ENCODE measurements around the gene PLXNA1.

The PLXNA1 gene

DNA sequence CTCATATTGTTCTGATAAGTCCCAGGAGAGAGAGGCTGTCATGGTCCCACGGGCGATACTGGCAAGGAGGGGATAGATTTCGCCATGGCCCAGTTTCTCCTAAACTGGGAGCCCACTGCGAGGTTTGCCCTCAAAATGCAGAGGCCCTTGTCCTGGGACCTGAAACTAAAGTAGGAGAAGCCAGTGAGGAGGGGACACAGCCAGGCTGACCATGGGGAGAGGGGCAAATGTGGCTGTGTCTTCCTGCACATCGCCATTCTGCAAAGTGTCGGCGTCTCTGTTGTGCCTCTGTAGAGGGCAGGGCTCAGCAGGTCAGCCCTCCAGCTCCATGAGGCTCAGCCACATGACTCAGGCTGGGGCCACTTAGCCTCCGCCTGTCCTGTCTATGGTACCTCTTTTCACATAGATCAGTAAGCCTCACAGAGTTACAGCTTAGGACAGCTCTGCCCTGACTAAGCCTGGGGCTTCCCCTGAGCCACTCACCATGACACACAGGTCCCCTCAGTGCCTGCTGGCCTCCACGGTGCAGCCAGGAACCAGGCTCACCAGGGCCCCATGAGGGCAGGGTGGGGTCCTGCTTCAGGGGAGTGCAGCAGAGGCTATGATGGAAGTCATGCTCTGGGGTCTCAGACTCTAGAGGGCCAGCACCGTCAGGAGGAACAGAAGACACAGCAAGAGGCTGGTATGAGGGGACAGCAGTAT, 28.6 kb upstream of the PLXNA1 start:
- TF ChIP-seq MAX (IDR thresholded peaks at IDR 0.05) (no peak), EP300 (IDR thresholded peaks at IDR 0.05; ENCODE audit: borderline replicate concordance) (no peak), FOXM1 (IDR thresholded peaks at IDR 0.05; ENCODE audit: borderline replicate concordance, low read depth) (no peak), TCF12 (IDR thresholded peaks at IDR 0.05; ENCODE audit: low read depth) (no peak), TAF1 (IDR thresholded peaks at IDR 0.05; ENCODE audit: low read depth) (no peak), YY1 (IDR thresholded peaks at IDR 0.05; ENCODE audit: low read depth) (no peak), CREB1 (IDR thresholded peaks at IDR 0.05; ENCODE audit: low read depth) (no peak), TEAD4 (IDR thresholded peaks at IDR 0.05) (no peak), EGR1 (IDR thresholded peaks at IDR 0.05) (no peak), CEBPB (IDR thresholded peaks at IDR 0.05) (no peak), ZBTB7A (IDR thresholded peaks at IDR 0.05; ENCODE audit: low read depth) (no peak), NFIC (IDR thresholded peaks at IDR 0.05) (no peak), RAD21 (IDR thresholded peaks at IDR 0.05; ENCODE audit: low read depth) (no peak)
- TF ChIP-seq, protein P1, sequence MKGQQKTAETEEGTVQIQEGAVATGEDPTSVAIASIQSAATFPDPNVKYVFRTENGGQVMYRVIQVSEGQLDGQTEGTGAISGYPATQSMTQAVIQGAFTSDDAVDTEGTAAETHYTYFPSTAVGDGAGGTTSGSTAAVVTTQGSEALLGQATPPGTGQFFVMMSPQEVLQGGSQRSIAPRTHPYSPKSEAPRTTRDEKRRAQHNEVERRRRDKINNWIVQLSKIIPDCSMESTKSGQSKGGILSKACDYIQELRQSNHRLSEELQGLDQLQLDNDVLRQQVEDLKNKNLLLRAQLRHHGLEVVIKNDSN (IDR thresholded peaks at IDR 0.05), result no peak
- TF ChIP-seq, protein P2, sequence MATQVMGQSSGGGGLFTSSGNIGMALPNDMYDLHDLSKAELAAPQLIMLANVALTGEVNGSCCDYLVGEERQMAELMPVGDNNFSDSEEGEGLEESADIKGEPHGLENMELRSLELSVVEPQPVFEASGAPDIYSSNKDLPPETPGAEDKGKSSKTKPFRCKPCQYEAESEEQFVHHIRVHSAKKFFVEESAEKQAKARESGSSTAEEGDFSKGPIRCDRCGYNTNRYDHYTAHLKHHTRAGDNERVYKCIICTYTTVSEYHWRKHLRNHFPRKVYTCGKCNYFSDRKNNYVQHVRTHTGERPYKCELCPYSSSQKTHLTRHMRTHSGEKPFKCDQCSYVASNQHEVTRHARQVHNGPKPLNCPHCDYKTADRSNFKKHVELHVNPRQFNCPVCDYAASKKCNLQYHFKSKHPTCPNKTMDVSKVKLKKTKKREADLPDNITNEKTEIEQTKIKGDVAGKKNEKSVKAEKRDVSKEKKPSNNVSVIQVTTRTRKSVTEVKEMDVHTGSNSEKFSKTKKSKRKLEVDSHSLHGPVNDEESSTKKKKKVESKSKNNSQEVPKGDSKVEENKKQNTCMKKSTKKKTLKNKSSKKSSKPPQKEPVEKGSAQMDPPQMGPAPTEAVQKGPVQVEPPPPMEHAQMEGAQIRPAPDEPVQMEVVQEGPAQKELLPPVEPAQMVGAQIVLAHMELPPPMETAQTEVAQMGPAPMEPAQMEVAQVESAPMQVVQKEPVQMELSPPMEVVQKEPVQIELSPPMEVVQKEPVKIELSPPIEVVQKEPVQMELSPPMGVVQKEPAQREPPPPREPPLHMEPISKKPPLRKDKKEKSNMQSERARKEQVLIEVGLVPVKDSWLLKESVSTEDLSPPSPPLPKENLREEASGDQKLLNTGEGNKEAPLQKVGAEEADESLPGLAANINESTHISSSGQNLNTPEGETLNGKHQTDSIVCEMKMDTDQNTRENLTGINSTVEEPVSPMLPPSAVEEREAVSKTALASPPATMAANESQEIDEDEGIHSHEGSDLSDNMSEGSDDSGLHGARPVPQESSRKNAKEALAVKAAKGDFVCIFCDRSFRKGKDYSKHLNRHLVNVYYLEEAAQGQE (IDR thresholded peaks at IDR 0.05; ENCODE audit: low read depth), result no peak

DNA sequence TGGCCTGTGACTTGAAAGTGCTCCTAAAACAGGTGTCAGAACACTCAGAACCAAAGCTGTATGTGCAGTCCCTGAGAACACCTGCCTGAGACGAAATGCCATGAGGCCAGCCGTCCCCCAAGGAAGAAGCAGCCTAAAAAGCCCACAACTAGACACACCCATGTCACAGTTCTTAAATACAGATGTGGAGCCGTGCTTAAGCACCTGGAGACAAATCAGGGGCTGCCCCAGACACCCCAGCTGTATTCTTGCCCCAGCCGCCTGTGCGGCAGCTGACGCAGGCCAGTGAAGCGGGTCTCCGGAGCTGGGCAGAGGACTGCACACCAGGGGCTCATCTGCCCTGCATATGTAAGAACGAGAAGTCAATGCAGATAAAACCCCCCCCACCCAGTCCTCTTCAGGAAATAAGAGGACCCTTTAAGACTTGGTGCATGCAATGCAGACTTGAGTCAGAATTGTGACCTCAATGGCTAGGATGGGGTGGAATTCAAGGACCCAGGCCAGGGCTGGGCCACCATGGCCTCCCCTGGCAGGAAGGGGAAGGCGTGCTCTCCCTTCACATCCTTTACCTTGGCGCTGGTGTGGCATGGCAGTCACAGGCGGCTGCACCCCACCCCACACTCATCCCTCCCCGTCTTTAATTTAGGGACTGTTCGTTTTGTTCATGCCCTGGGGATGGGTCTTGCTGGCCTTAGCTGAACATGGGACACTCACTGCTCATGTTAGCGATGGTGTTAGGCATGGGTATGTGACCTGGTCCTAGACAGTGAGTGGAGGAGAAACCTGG, 27.7 kb upstream of the PLXNA1 start:
- no peak for TF ChIP-seq CREB1 (IDR thresholded peaks at IDR 0.05; ENCODE audit: low read depth)
- TF ChIP-seq FOXM1 (IDR thresholded peaks at IDR 0.05; ENCODE audit: borderline replicate concordance, low read depth), result no peak
- TF ChIP-seq TEAD4 (IDR thresholded peaks at IDR 0.05), result no peak
- no peak for TF ChIP-seq MAX (IDR thresholded peaks at IDR 0.05)
- no peak for TF ChIP-seq NFIC (IDR thresholded peaks at IDR 0.05)
- TF ChIP-seq EP300 (IDR thresholded peaks at IDR 0.05; ENCODE audit: borderline replicate concordance), result no peak
- no peak for TF ChIP-seq RAD21 (IDR thresholded peaks at IDR 0.05; ENCODE audit: low read depth)
- no peak for TF ChIP-seq ZBTB7A (IDR thresholded peaks at IDR 0.05; ENCODE audit: low read depth)
- TF ChIP-seq EGR1 (IDR thresholded peaks at IDR 0.05), result no peak

DNA sequence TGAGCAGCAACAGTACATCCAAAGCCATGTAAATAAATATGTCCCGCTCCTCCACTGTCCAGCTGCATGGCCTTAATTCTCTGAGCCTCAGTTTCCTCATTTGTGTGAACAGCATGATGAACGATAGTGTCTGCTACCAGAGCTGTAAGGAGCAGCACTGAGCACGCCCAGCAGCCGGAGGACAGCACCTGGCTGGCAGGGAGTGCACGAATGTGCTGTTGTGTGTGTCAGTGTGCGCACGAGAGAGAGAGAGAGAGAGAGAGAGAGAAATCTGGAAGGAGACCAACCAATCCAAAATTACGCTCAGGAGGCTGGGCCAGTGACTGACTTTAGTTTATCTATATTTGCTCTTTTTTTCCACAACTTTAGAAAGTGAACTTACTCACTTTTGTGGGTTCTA, 26.6 kb upstream of the PLXNA1 start:
- TF ChIP-seq FOXM1 (IDR thresholded peaks at IDR 0.05; ENCODE audit: borderline replicate concordance, low read depth), result no peak
- no peak for TF ChIP-seq EP300 (IDR thresholded peaks at IDR 0.05; ENCODE audit: borderline replicate concordance)
- TF ChIP-seq TAF1 (IDR thresholded peaks at IDR 0.05; ENCODE audit: low read depth), result no peak
- no peak for TF ChIP-seq MAX (IDR thresholded peaks at IDR 0.05)
- no peak for TF ChIP-seq CEBPB (IDR thresholded peaks at IDR 0.05)
- TF ChIP-seq, protein P1 (IDR thresholded peaks at IDR 0.05), result no peak
- TF ChIP-seq TEAD4 (IDR thresholded peaks at IDR 0.05), result no peak
- TF ChIP-seq, protein P2 (IDR thresholded peaks at IDR 0.05; ENCODE audit: low read depth), result no peak
- no peak for TF ChIP-seq NFIC (IDR thresholded peaks at IDR 0.05)
- no peak for TF ChIP-seq ZBTB7A (IDR thresholded peaks at IDR 0.05; ENCODE audit: low read depth)
- no peak for TF ChIP-seq CREB1 (IDR thresholded peaks at IDR 0.05; ENCODE audit: low read depth)
- no peak for TF ChIP-seq TCF12 (IDR thresholded peaks at IDR 0.05; ENCODE audit: low read depth)
- no peak for TF ChIP-seq RAD21 (IDR thresholded peaks at IDR 0.05; ENCODE audit: low read depth)

DNA sequence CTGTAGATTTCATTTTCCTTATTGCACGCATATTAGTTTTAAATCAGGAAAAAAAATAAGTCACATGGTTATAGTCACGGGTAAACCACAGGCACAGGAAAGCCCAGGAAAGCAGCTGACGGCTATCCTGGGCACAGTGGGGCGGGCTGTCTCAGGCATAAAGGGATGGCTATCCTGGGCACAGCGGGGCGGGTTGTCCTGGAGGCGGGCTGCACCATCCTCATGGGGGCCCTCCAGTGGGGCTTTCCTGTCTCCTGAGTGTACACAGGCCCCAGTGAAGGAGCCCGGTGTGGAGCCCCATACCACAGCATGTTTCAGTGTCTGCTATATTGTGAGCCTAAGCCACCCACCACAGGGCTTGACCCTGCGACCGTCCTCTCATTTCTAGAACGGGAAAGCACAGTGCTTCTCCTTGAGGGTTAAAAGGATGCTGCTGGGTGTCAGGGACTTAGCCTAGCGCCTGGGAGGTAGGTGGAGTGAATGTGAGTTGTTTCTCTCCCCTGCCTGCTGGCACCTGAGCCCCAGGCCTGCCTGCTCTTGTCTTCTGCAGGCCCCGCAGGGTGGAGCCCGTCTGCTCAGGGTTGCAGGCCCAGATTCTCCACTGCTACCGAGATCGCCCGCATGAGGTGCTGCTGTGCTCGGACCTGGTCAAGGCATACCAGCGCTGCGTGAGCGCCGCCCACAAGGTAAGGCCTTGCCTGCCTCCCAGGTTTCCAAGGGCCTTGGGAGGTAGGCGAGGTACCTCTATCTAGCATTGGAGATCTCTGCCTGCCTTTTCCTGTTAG, 25.9 kb upstream of the PLXNA1 start:
- TF ChIP-seq TAF1 (IDR thresholded peaks at IDR 0.05; ENCODE audit: low read depth) (no peak), TCF12 (IDR thresholded peaks at IDR 0.05; ENCODE audit: low read depth) (no peak), EGR1 (IDR thresholded peaks at IDR 0.05) (no peak), YY1 (IDR thresholded peaks at IDR 0.05; ENCODE audit: low read depth) (no peak), RAD21 (IDR thresholded peaks at IDR 0.05; ENCODE audit: low read depth) (no peak), CEBPB (IDR thresholded peaks at IDR 0.05) (no peak), TEAD4 (IDR thresholded peaks at IDR 0.05) (no peak), NFIC (IDR thresholded peaks at IDR 0.05) (no peak), CREB1 (IDR thresholded peaks at IDR 0.05; ENCODE audit: low read depth) (no peak), EP300 (IDR thresholded peaks at IDR 0.05; ENCODE audit: borderline replicate concordance) (no peak), FOXM1 (IDR thresholded peaks at IDR 0.05; ENCODE audit: borderline replicate concordance, low read depth) (no peak), MAX (IDR thresholded peaks at IDR 0.05) (no peak), ZBTB7A (IDR thresholded peaks at IDR 0.05; ENCODE audit: low read depth) (no peak)
- TF ChIP-seq, protein P2 (IDR thresholded peaks at IDR 0.05; ENCODE audit: low read depth), result no peak
- TF ChIP-seq, protein P1 (IDR thresholded peaks at IDR 0.05), result no peak

All from Ishikawa (cell line).